ENCODE data around the gene PLCE1. TPM values are rescaled to one million over a fixed set of nuclear protein-coding genes. Genes with fewer than 3 reads are reported as not detected.

The PLCE1 gene
- total RNA-seq, 1 experiment from 2014 or later = 1.8 TPM

GRCh38 chr10:93973748-93974445 is 19.8 kb upstream of the PLCE1 start:
- H3K9me3 Mint-ChIP-seq (ENCODE audit: low read depth, unreplicated experiment) = no peaks in the 10 kb centered on the region
- no peaks in the 10 kb centered on the region for H3K36me3 Mint-ChIP-seq (ENCODE audit: insufficient read depth, unreplicated experiment)
- no peak overlapping the region for H3K27ac Mint-ChIP-seq (ENCODE audit: unreplicated experiment)
- BruUV-seq (replicated peaks) = no TSS peak
- no peak for DNase-seq
- intact Hi-C loops (cut with micrococcal nuclease; ENCODE audit: unreplicated experiment) = no loop called here
- no peaks in the 10 kb centered on the region for H3K4me1 Mint-ChIP-seq (ENCODE audit: low read depth, unreplicated experiment)
- CTCF ChIA-PET = no interaction called here
- TF ChIP-seq CTCF (IDR thresholded peaks at IDR 0.05; ENCODE audit: unreplicated experiment) = no peak
- H3K4me3 Mint-ChIP-seq (ENCODE audit: low read depth, unreplicated experiment) = no peak overlapping the region
- peaks cover 34% of the 10 kb centered on the region for H3K27me3 Mint-ChIP-seq (ENCODE audit: unreplicated experiment)

GRCh38 chr10:93977442-93977841 is 16.3 kb upstream of the PLCE1 start:
- DNase-seq = no peak
- no peaks in the 10 kb centered on the region for H3K4me1 Mint-ChIP-seq (ENCODE audit: low read depth, unreplicated experiment)
- H3K9me3 Mint-ChIP-seq (ENCODE audit: low read depth, unreplicated experiment) = no peaks in the 10 kb centered on the region
- BruUV-seq (replicated peaks) = no TSS peak
- no peak for TF ChIP-seq CTCF (IDR thresholded peaks at IDR 0.05; ENCODE audit: unreplicated experiment)
- intact Hi-C loops (cut with micrococcal nuclease; ENCODE audit: unreplicated experiment) = no loop called here
- CTCF ChIA-PET = no interaction called here
- H3K4me3 Mint-ChIP-seq (ENCODE audit: low read depth, unreplicated experiment) = no peak overlapping the region
- peaks cover 34% of the 10 kb centered on the region for H3K27me3 Mint-ChIP-seq (ENCODE audit: unreplicated experiment)
- no peak overlapping the region for H3K27ac Mint-ChIP-seq (ENCODE audit: unreplicated experiment)
- H3K36me3 Mint-ChIP-seq (ENCODE audit: insufficient read depth, unreplicated experiment) = no peaks in the 10 kb centered on the region

- intact Hi-C loops (cut with micrococcal nuclease; ENCODE audit: unreplicated experiment) = no loop called here
- Mint-ChIP-seq H3K36me3 (ENCODE audit: insufficient read depth, unreplicated experiment) (no peaks in the 10 kb centered on the region), H3K9me3 (ENCODE audit: low read depth, unreplicated experiment) (no peaks in the 10 kb centered on the region), H3K4me1 (ENCODE audit: low read depth, unreplicated experiment) (no peaks in the 10 kb centered on the region), H3K27me3 (ENCODE audit: unreplicated experiment) (peaks cover 29% of the 10 kb centered on the region), H3K4me3 (ENCODE audit: low read depth, unreplicated experiment) (no peak overlapping the region), H3K27ac (ENCODE audit: unreplicated experiment) (no peak overlapping the region)
- no peak for DNase-seq
- TF ChIP-seq CTCF (IDR thresholded peaks at IDR 0.05; ENCODE audit: unreplicated experiment) = no peak
- BruUV-seq (replicated peaks) = no TSS peak
- CTCF ChIA-PET = no interaction called here
Observed at GRCh38 chr10:93980486-93980885, 13.2 kb upstream of the PLCE1 start.

GRCh38 chr10:93991114-93991513 is 2.6 kb upstream of the PLCE1 start:
- Mint-ChIP-seq H3K9me3 (ENCODE audit: low read depth, unreplicated experiment) (no peaks in the 10 kb centered on the region), H3K27me3 (ENCODE audit: unreplicated experiment) (peaks cover 45% of the 10 kb centered on the region), H3K27ac (ENCODE audit: unreplicated experiment) (no peak overlapping the region), H3K4me1 (ENCODE audit: low read depth, unreplicated experiment) (peaks cover 32% of the 10 kb centered on the region), H3K36me3 (ENCODE audit: insufficient read depth, unreplicated experiment) (peaks cover 4% of the 10 kb centered on the region), H3K4me3 (ENCODE audit: low read depth, unreplicated experiment) (no peak overlapping the region)
- CTCF ChIA-PET = interaction anchor here (0.8 kb wide), 1 partner anchor 75 kb away, joined by 3 read pairs; no protein-coding TSS in a partner anchor
- no peak for DNase-seq
- TF ChIP-seq CTCF (IDR thresholded peaks at IDR 0.05; ENCODE audit: unreplicated experiment) = no peak
- intact Hi-C loops (cut with micrococcal nuclease; ENCODE audit: unreplicated experiment) = loop anchor here (5.0 kb wide), 1 partner anchor 51 kb away; no protein-coding TSS in a partner anchor
- no TSS peak for BruUV-seq (replicated peaks)

Data from Calu3 (cell line).